Neutrophil (primary cell): ENCODE results near the gene MAPK8IP1.

Source experiments
- H3K27ac ChIP-seq: fragments of 200-600 bp; sonication (generic); 2 replicates; pipeline ENCODE4 v1.5.1; 2016; ENCODE audit warnings: mild to moderate bottlenecking, moderate library complexity
- H3K27me3 ChIP-seq: fragments of 200-600 bp; sonication (generic); 2 replicates; pipeline ENCODE4 v1.6.0; 2016; ENCODE audit warnings: mild to moderate bottlenecking
- H3K36me3 ChIP-seq: fragments of 200-600 bp; sonication (generic); 2 replicates; pipeline ENCODE4 v1.5.1; 2017
- H3K4me1 ChIP-seq, 2 experiments: fragments of 200-600 bp in 1 of 2; sonication (generic) in 1 of 2; 1 replicate in 1 of 2; 2 replicates in 1 of 2; pipeline versions ENCODE4 v1.5.1 to v1.6.1; 2013 to 2016; ENCODE audit warnings: low read depth in 1 of 2, low read length in 1 of 2, mild to moderate bottlenecking in 1 of 2, moderate library complexity in 1 of 2; ENCODE audit not compliant: control insufficient read depth in 1 of 2, insufficient read depth in 1 of 2
- H3K4me3 ChIP-seq, 2 experiments: fragments of 200-600 bp in 1 of 2; sonication (generic) in 1 of 2; 1 replicate in 1 of 2; 2 replicates in 1 of 2; pipeline ENCODE4 v1.5.1; 2013 to 2016; ENCODE audit warnings: low read depth in 1 of 2, low read length in 1 of 2, mild to moderate bottlenecking in 1 of 2, moderate library complexity in 1 of 2
- H3K9me3 ChIP-seq: fragments of 200-600 bp; sonication (generic); 2 replicates; pipeline ENCODE4 v1.5.1; 2016
- CTCF ChIP-seq: fragments of 200-600 bp; sonication (generic); IDR thresholded peaks from 2 replicates; pipeline ENCODE4 v1.5.1; 2016; ENCODE audit warnings: antibody characterized with exemption

MAPK8IP1 gene

GRCh38 chr11:45846174-45846675 is 39.2 kb upstream of the MAPK8IP1 start:
- Histone ChIP-seq H3K36me3 (no peaks in the 10 kb centered on the region), H3K27ac (peak overlapping the region; percentile 76), H3K4me1 (peaks cover 28 to 41% of the 10 kb centered on the region in 2 experiments), H3K9me3 (no peaks in the 10 kb centered on the region), H3K4me3 (peak overlapping the region in 1 of 2 experiments; percentile 84), H3K27me3 (peaks cover 34% of the 10 kb centered on the region)
- TF ChIP-seq CTCF: no peak

GRCh38 chr11:45846974-45847910 is 38.2 kb upstream of the MAPK8IP1 start, which contains the start of gene CRY2:
TSS of gene CRY2 (plus strand) at chr11:45847475. CDS start at chr11:45847491, 16 bp downstream.
- Histone ChIP-seq H3K27me3 (peaks cover 28% of the 10 kb centered on the region), H3K36me3 (no peaks in the 10 kb centered on the region), H3K4me3 (peak within 1 kb of the TSS; percentile 84), H3K9me3 (no peaks in the 10 kb centered on the region), H3K27ac (peak within 1 kb of the TSS; percentile 76), H3K4me1 (peaks cover 28 to 41% of the 10 kb centered on the region in 2 experiments)
- peak; percentile 35 for TF ChIP-seq CTCF

GRCh38 chr11:45847911-45848316 is 37.5 kb upstream of the MAPK8IP1 start:
- peak overlapping the region; percentile 84 for H3K4me3 ChIP-seq
- no peaks in the 10 kb centered on the region for H3K9me3 ChIP-seq
- no peaks in the 10 kb centered on the region for H3K36me3 ChIP-seq
- peaks cover 22% of the 10 kb centered on the region for H3K27me3 ChIP-seq
- TF ChIP-seq CTCF: no peak
- peak overlapping the region; percentile 76 for H3K27ac ChIP-seq
- H3K4me1 ChIP-seq: peaks cover 28 to 40% of the 10 kb centered on the region in 2 experiments

- Histone ChIP-seq H3K27me3 (peaks cover 15% of the 10 kb centered on the region), H3K27ac (no peak overlapping the region), H3K4me3 (no peak overlapping the region), H3K9me3 (no peaks in the 10 kb centered on the region), H3K36me3 (no peaks in the 10 kb centered on the region), H3K4me1 (peaks cover 24 to 34% of the 10 kb centered on the region in 2 experiments)
- no peak for TF ChIP-seq CTCF
These were observed 36.8 kb upstream of the MAPK8IP1 start for GRCh38 chr11:45848654-45849081.

GRCh38 chr11:45850446-45850845 is 35.0 kb upstream of the MAPK8IP1 start:
- TF ChIP-seq CTCF: no peak
- no peak overlapping the region for H3K4me3 ChIP-seq
- no peak overlapping the region for H3K27ac ChIP-seq
- peaks cover 4% of the 10 kb centered on the region for H3K36me3 ChIP-seq
- no peaks in the 10 kb centered on the region for H3K9me3 ChIP-seq
- peaks cover 8% of the 10 kb centered on the region for H3K27me3 ChIP-seq
- H3K4me1 ChIP-seq: peaks cover 24 to 34% of the 10 kb centered on the region in 2 experiments
